ENCODE results near the gene PPP1CA. TPM values are rescaled to one million over a fixed set of nuclear protein-coding genes. Genes with fewer than 3 reads are reported as not detected.

PPP1CA gene
- total RNA-seq, 1 donor from 2014 or later: 241 TPM

- DNase-seq (ENCODE audit: low read depth): peak; percentile 89
Observed at GRCh38 chr11:67370351-67371076, 31.1 kb downstream of the PPP1CA start.

- DNase-seq (ENCODE audit: low read depth): no peak
Observed at GRCh38 chr11:67369801-67370284, 31.8 kb downstream of the PPP1CA start.

- DNase-seq (ENCODE audit: low read depth): no peak
Observed at GRCh38 chr11:67369275-67369674, 32.4 kb downstream of the PPP1CA start.

GRCh38 chr11:67368621-67369020 is 33.0 kb downstream of the PPP1CA start:
- no peak for DNase-seq (ENCODE audit: low read depth)

- no peak for DNase-seq (ENCODE audit: low read depth)
Observed at GRCh38 chr11:67367761-67368227, 33.9 kb downstream of the PPP1CA start.

- no peak for DNase-seq (ENCODE audit: low read depth)
Observed at GRCh38 chr11:67366961-67367760, 34.5 kb downstream of the PPP1CA start.

GRCh38 chr11:67366546-67366945 is 35.1 kb downstream of the PPP1CA start:
- no peak for DNase-seq (ENCODE audit: low read depth)

GRCh38 chr11:67365736-67366444 is 35.8 kb downstream of the PPP1CA start:
- DNase-seq (ENCODE audit: low read depth): no peak

- DNase-seq (ENCODE audit: low read depth): no peak
Observed at GRCh38 chr11:67364783-67365722, 36.6 kb downstream of the PPP1CA start.

GRCh38 chr11:67364169-67364568 is 37.5 kb downstream of the PPP1CA start:
- DNase-seq (ENCODE audit: low read depth): no peak

- peak; percentile 83 for DNase-seq (ENCODE audit: low read depth)
Observed at GRCh38 chr11:67357831-67358670, 43.6 kb downstream of the PPP1CA start.

GRCh38 chr11:67356864-67357561 is 44.6 kb downstream of the PPP1CA start:
- DNase-seq (ENCODE audit: low read depth): peak; percentile 88

GRCh38 chr11:67356387-67356863 is 45.2 kb downstream of the PPP1CA start:
- DNase-seq (ENCODE audit: low read depth): no peak

GRCh38 chr11:67355794-67356386 is 45.8 kb downstream of the PPP1CA start:
- DNase-seq (ENCODE audit: low read depth): no peak

- peak; percentile 43 for DNase-seq (ENCODE audit: low read depth)
Observed at GRCh38 chr11:67355023-67355793, 46.5 kb downstream of the PPP1CA start.

GRCh38 chr11:67354075-67355022 is 47.3 kb downstream of the PPP1CA start:
- DNase-seq (ENCODE audit: low read depth): peak; percentile 91

Measured in myocyte (in vitro differentiated cells).